GM18870 (cell line): ENCODE data around the gene ACTR5.

Experiments used
- ATAC-seq: cut with Tn5 transposase; IDR thresholded peaks from one replicate; pipeline ENCODE4 v1.9.1; 2021; ENCODE audit warnings: moderate library complexity; ENCODE audit not compliant: unreplicated experiment

The ACTR5 gene

GRCh38 chr20:38728911-38729642 is 19.2 kb upstream of the ACTR5 start:
- no peak for ATAC-seq

GRCh38 chr20:38729767-38730166 is 18.5 kb upstream of the ACTR5 start:
- ATAC-seq = no peak

GRCh38 chr20:38730167-38730988 is 17.9 kb upstream of the ACTR5 start:
- ATAC-seq = no peak

- ATAC-seq = no peak
Measured at GRCh38 chr20:38730989-38731737, 17.1 kb upstream of the ACTR5 start.

- ATAC-seq = no peak
Measured at GRCh38 chr20:38731738-38732113, 16.5 kb upstream of the ACTR5 start.

GRCh38 chr20:38732981-38733380 is 15.3 kb upstream of the ACTR5 start:
- ATAC-seq = no peak

- ATAC-seq = no peak
Measured at GRCh38 chr20:38735172-38735571, 13.1 kb upstream of the ACTR5 start.

- no peak for ATAC-seq
Measured at GRCh38 chr20:38737887-38738286, 10.4 kb upstream of the ACTR5 start.

GRCh38 chr20:38745757-38746156 is 2.5 kb upstream of the ACTR5 start:
- ATAC-seq = no peak

- ATAC-seq = peak; percentile 4
Measured at GRCh38 chr20:38747495-38748096, 664 bp upstream of the ACTR5 start.

- peak; percentile 24 for ATAC-seq
Measured at GRCh38 chr20:38748861-38749149, 545 bp downstream of the ACTR5 start.

- ATAC-seq = no peak
Measured at GRCh38 chr20:38751360-38751976, 3.2 kb downstream of the ACTR5 start.

- ATAC-seq = no peak
Measured at GRCh38 chr20:38752029-38752428, 3.8 kb downstream of the ACTR5 start.

- ATAC-seq = no peak
Measured at GRCh38 chr20:38754924-38755323, 6.7 kb downstream of the ACTR5 start.

GRCh38 chr20:38755324-38755910 is 7.2 kb downstream of the ACTR5 start:
- no peak for ATAC-seq

- no peak for ATAC-seq
Measured at GRCh38 chr20:38757145-38757775, 9.0 kb downstream of the ACTR5 start.

- no peak for ATAC-seq
Measured at GRCh38 chr20:38759106-38759505, 10.8 kb downstream of the ACTR5 start.

GRCh38 chr20:38760978-38761377 is 12.7 kb downstream of the ACTR5 start:
- no peak for ATAC-seq

GRCh38 chr20:38762174-38762573 is 13.9 kb downstream of the ACTR5 start:
- no peak for ATAC-seq

- no peak for ATAC-seq
Measured at GRCh38 chr20:38763616-38764015, 15.4 kb downstream of the ACTR5 start.
